CD4-positive, alpha-beta T cell (primary cell): ENCODE results near the gene GTF2A1. TPM values are rescaled to one million over a fixed set of nuclear protein-coding genes. Genes with fewer than 3 reads are reported as not detected.

Source experiments
- ATAC-seq: fragments of 200-7000 bp; cut with Tn5 transposase; one replicate; pipeline ENCODE4 v1.10.0; 2022; ENCODE audit warnings: mild to moderate bottlenecking; ENCODE audit not compliant: poor library complexity
- CTCF ChIA-PET: fragments of 350-600 bp; sonication (Branson Sonifier 250); formaldehyde crosslinking; loops from one replicate; lab custom pipeline; 2021; ENCODE audit warnings: antibody characterized with exemption, inconsistent platforms; lab: Charles Lee
- POLR2A ChIA-PET: fragments of 350-600 bp; sonication (Branson Sonifier 250); formaldehyde crosslinking; loops from one replicate; lab custom pipeline; 2021; ENCODE audit warnings: antibody characterized with exemption, inconsistent platforms; lab: Charles Lee
- DNase-seq, 14 experiments: peaks; one replicate each; pipeline ENCODE4 v3.0.0-alpha.2; 2013 to 2020; ENCODE audit warnings: mixed read lengths in 2 of 14
- H3K27ac ChIP-seq, 2 donors: one replicate each; pipeline versions ENCODE4 v1.5.1 to v1.7.0; 2013; ENCODE audit warnings: low read length in 2 of 2, low read depth in 1 of 2, mild to moderate bottlenecking in 1 of 2
- H3K27me3 ChIP-seq, 2 experiments: 1 replicate in 1 of 2; 2 replicates in 1 of 2; pipeline versions ENCODE4 v1.6.1 to v1.7.0; 2013; ENCODE audit warnings: low read length in 2 of 2, control low read depth in 1 of 2, mild to moderate bottlenecking in 1 of 2, moderate library complexity in 1 of 2; ENCODE audit not compliant: insufficient read depth in 2 of 2, control insufficient read depth in 1 of 2
- H3K36me3 ChIP-seq: one replicate; pipeline ENCODE4 v1.6.1; 2013; ENCODE audit warnings: low read length, control low read depth; ENCODE audit not compliant: insufficient read depth
- H3K4me1 ChIP-seq: one replicate; pipeline ENCODE4 v1.6.1; 2013; ENCODE audit warnings: low read length, control low read depth; ENCODE audit not compliant: insufficient read depth
- H3K4me3 ChIP-seq: one replicate; pipeline ENCODE4 v1.5.1; 2013; ENCODE audit warnings: mild to moderate bottlenecking, low read length, moderate library complexity
- H3K9me3 ChIP-seq, 2 experiments: 1 replicate in 1 of 2; 2 replicates in 1 of 2; pipeline versions ENCODE4 v1.6.1 to v1.7.0; 2013; ENCODE audit warnings: low read length in 2 of 2, mild to moderate bottlenecking in 2 of 2, control low read depth in 1 of 2, moderate library complexity in 1 of 2; ENCODE audit not compliant: control insufficient read depth in 1 of 2, insufficient read depth in 1 of 2
- H3K27ac Mint-ChIP-seq: one replicate; pipeline ENCODE4 v1.8.0; 2020; ENCODE audit warnings: mixed read lengths
- H3K27me3 Mint-ChIP-seq: one replicate; pipeline ENCODE4 v1.8.0; 2021; ENCODE audit warnings: mixed read lengths
- H3K36me3 Mint-ChIP-seq: one replicate; pipeline ENCODE4 v1.8.0; 2021; ENCODE audit warnings: low read depth, mixed read lengths
- H3K4me1 Mint-ChIP-seq: one replicate; pipeline ENCODE4 v1.8.0; 2021; ENCODE audit warnings: low read depth, mixed read lengths
- H3K4me3 Mint-ChIP-seq: one replicate; pipeline ENCODE4 v1.8.0; 2020; ENCODE audit warnings: mild to moderate bottlenecking, mixed read lengths
- H3K9me3 Mint-ChIP-seq: one replicate; pipeline ENCODE4 v1.8.0; 2020; ENCODE audit warnings: mixed read lengths
- intact Hi-C, 2 experiments: fragments of 100-400 bp; cut with DNase I in 1 of 2; cut with micrococcal nuclease in 1 of 2; formaldehyde crosslinking; loops; one replicate each; pipeline versions ENCODE4 v1.15.1 to v1.9.0; 2023 to 2025; cut with DNase I, micrococcal nuclease
- total RNA-seq, 174 experiments: library from RNA in 2 of 174; stranded (reverse) in 2 of 174; gene quantifications; one replicate each; pipeline ENCODE4 v1.2.3 and lab custom pipeline; 2021 to 2026
- TF ChIP-seq, protein P1 (sequence below): fragments of 200-600 bp; IDR thresholded peaks from one replicate; pipeline ENCODE4 v1.8.0; 2022; ENCODE audit warnings: antibody characterized with exemption, mild to moderate bottlenecking

GTF2A1 gene
- total RNA-seq, 2 experiments from 2014 or later = 11.5 to 12.8 TPM

DNA sequence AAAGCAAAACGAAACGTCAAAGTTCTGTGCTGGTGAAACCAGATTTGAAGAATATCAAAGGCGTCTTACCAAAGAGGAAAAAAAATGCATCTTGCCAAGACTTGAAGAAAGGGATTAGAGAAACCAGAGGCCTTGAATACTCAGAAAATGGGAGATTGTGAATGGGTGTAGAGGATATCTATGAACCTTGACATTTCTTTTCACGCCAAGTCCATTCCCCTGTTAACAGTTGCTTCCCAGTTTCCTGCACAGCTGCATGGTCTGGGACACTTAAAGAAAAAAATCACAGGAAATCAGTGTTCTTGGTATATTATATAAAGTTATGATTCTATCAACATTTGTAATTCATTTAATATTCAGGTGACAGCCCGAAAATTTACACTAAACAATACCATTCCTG, 1.4 kb upstream of the GTF2A1 start:
- POLR2A ChIA-PET = interaction anchor here (2.1 to 2.2 kb wide), 2 partner anchors 46 to 52 kb away, joined by 15 to 42 read pairs; no protein-coding TSS in a partner anchor
- H3K9me3 ChIP-seq = no peaks in the 10 kb centered on the region
- Mint-ChIP-seq H3K27me3 (peaks cover 9% of the 10 kb centered on the region), H3K9me3 (no peaks in the 10 kb centered on the region), H3K4me3 (peak overlapping the region; percentile 99), H3K27ac (peak overlapping the region; percentile 99), H3K4me1 (peaks cover 36% of the 10 kb centered on the region), H3K36me3 (peaks cover 31% of the 10 kb centered on the region)
- H3K4me1 ChIP-seq = peaks cover 14% of the 10 kb centered on the region
- CTCF ChIA-PET = interaction anchor here (1.8 kb wide), 1 partner anchor 52 kb away, joined by 5 read pairs; no protein-coding TSS in a partner anchor
- TF ChIP-seq, protein P1, sequence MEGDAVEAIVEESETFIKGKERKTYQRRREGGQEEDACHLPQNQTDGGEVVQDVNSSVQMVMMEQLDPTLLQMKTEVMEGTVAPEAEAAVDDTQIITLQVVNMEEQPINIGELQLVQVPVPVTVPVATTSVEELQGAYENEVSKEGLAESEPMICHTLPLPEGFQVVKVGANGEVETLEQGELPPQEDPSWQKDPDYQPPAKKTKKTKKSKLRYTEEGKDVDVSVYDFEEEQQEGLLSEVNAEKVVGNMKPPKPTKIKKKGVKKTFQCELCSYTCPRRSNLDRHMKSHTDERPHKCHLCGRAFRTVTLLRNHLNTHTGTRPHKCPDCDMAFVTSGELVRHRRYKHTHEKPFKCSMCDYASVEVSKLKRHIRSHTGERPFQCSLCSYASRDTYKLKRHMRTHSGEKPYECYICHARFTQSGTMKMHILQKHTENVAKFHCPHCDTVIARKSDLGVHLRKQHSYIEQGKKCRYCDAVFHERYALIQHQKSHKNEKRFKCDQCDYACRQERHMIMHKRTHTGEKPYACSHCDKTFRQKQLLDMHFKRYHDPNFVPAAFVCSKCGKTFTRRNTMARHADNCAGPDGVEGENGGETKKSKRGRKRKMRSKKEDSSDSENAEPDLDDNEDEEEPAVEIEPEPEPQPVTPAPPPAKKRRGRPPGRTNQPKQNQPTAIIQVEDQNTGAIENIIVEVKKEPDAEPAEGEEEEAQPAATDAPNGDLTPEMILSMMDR = no peak
- DNase-seq = no peak
- no peaks in the 10 kb centered on the region for H3K27me3 ChIP-seq
- H3K36me3 ChIP-seq = no peaks in the 10 kb centered on the region
- no peak overlapping the region for H3K4me3 ChIP-seq
- H3K27ac ChIP-seq = peak overlapping the region in 1 of 2 donors; percentile 98
- intact Hi-C loops = loop anchor here in 1 of 2 experiments (5.0 kb wide), 1 partner anchor 310 kb away; the partner anchor contains the start of gene SEL1L
- no peak for ATAC-seq

DNA sequence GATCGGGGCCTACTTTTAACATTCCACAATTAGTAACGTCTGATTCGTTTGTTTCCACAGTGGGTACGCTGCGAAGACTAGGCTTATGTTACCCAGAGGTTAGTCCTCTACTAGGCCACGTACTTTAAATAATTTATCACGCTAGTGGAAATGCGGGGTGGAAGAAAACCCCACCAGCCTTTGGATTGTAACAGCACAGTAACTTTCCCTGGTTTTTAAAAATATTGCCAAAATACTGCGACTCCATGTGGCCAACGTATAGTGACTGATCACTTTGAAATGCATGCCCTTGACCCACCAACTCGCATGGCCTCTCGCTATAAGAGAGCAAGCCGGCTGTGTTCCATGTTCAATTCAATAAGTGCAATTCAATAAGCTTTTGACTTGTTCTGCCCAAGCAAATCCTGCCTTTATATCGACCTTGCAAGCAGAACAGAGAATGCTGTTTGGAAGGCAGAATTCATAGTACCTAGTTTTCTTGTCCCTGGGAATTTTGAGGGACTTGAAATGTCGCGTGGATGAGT, 882 bp upstream of the GTF2A1 start:
- intact Hi-C loops = loop anchor here (2.0 to 5.0 kb wide), 3 partner anchors 47 to 313 kb away; partner anchors contain the start of gene SEL1L (in 1 of the 2)
- POLR2A ChIA-PET = interaction anchor here (0.7 to 2.2 kb wide), 17 partner anchors 21 to 311 kb away, joined by 3 to 42 read pairs (median 9); partner anchors contain the start of genes CEP128 and SEL1L
- Mint-ChIP-seq H3K4me1 (peaks cover 41% of the 10 kb centered on the region), H3K27me3 (peaks cover 9% of the 10 kb centered on the region), H3K27ac (peak overlapping the region; percentile 99), H3K36me3 (peaks cover 34% of the 10 kb centered on the region), H3K4me3 (peak overlapping the region; percentile 99), H3K9me3 (no peaks in the 10 kb centered on the region)
- DNase-seq (peak in 2 of 14 experiments; percentile 13 to 24), ATAC-seq (no peak)
- H3K27ac ChIP-seq = peak overlapping the region; percentile 97 to 98
- H3K4me1 ChIP-seq = peaks cover 14% of the 10 kb centered on the region
- no peaks in the 10 kb centered on the region for H3K27me3 ChIP-seq
- peak overlapping the region; percentile 76 for H3K4me3 ChIP-seq
- TF ChIP-seq, protein P1 = no peak
- peaks cover 2% of the 10 kb centered on the region for H3K36me3 ChIP-seq
- CTCF ChIA-PET = interaction anchor here (1.0 to 1.8 kb wide), 3 partner anchors 45 to 52 kb away, joined by 3 to 5 read pairs (median 3); no protein-coding TSS in a partner anchor
- H3K9me3 ChIP-seq = no peaks in the 10 kb centered on the region

DNA sequence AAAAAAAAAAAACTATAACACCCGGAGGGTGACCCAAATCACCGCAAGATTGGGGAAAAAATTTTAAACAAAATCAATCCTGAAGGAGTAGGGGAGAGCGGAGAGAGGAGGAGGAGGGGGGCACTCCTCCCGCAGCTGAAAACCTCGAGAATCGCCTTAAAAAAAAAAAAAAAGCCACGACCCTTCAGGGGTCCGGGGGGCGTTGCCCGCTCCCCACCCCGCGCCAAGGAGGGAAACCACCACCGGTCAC, 254 bp downstream of the GTF2A1 start:
- H3K4me3 ChIP-seq = peak overlapping the region; percentile 76
- H3K36me3 ChIP-seq = peaks cover 10% of the 10 kb centered on the region
- peaks cover 48% of the 10 kb centered on the region for H3K4me1 Mint-ChIP-seq
- DNase-seq (no peak), ATAC-seq (no peak)
- no peaks in the 10 kb centered on the region for H3K9me3 ChIP-seq
- H3K27ac ChIP-seq = peak overlapping the region; percentile 83 to 97
- H3K9me3 Mint-ChIP-seq = no peaks in the 10 kb centered on the region
- no peaks in the 10 kb centered on the region for H3K27me3 ChIP-seq
- TF ChIP-seq, protein P1 = no peak
- peak overlapping the region; percentile 99 for H3K27ac Mint-ChIP-seq
- peaks cover 46% of the 10 kb centered on the region for H3K36me3 Mint-ChIP-seq
- intact Hi-C loops = loop anchor here (2.0 to 5.0 kb wide), 3 partner anchors 48 to 314 kb away; partner anchors contain the start of gene SEL1L (in 1 of the 2)
- peak overlapping the region; percentile 99 for H3K4me3 Mint-ChIP-seq
- POLR2A ChIA-PET = interaction anchor here (0.6 to 2.2 kb wide), 16 partner anchors 19 to 313 kb away, joined by 3 to 42 read pairs (median 8); partner anchors contain the start of genes CEP128 and SEL1L
- peaks cover 9% of the 10 kb centered on the region for H3K27me3 Mint-ChIP-seq
- CTCF ChIA-PET = interaction anchor here (1.0 to 1.2 kb wide), 2 partner anchors 44 to 49 kb away, joined by 3 read pairs; no protein-coding TSS in a partner anchor
- H3K4me1 ChIP-seq = peaks cover 17% of the 10 kb centered on the region
